B cell (primary cell): Measurements from ENCODE around the gene ADH4. TPM values are rescaled to one million over a fixed set of nuclear protein-coding genes. Genes with fewer than 3 reads are reported as not detected.

ENCODE experiments used
- ATAC-seq: fragments of 200-7000 bp; cut with Tn5 transposase; one replicate; pipeline ENCODE4 v1.10.0; 2021; ENCODE audit warnings: low read depth, mild to moderate bottlenecking, moderate number of reproducible peaks, moderate library complexity
- CTCF ChIA-PET: fragments of 350-600 bp; sonication (Branson Sonifier 250); formaldehyde crosslinking; loops from one replicate; lab custom pipeline; 2021; ENCODE audit warnings: antibody characterized with exemption, inconsistent platforms; lab: Charles Lee
- POLR2A ChIA-PET: fragments of 350-600 bp; sonication (Branson Sonifier 250); formaldehyde crosslinking; loops from one replicate; lab custom pipeline; 2021; ENCODE audit warnings: antibody characterized with exemption; lab: Charles Lee
- DNase-seq: peaks from one replicate; pipeline ENCODE4 v3.0.0; 2013
- H2AFZ ChIP-seq: 2 replicates; pipeline ENCODE4 v1.6.1; 2012; ENCODE audit warnings: mild to moderate bottlenecking, low read depth, low read length; ENCODE audit not compliant: insufficient read depth, poor library complexity, severe bottlenecking
- H3K27ac ChIP-seq, 2 donors: 1 replicate in 1 of 2; 2 replicates in 1 of 2; pipeline ENCODE4 v1.5.1; 2012 to 2013; ENCODE audit warnings: low read length in 2 of 2, mild to moderate bottlenecking in 2 of 2, moderate library complexity in 1 of 2
- H3K27me3 ChIP-seq, 4 experiments: fragments of 200-600 bp in 1 of 4; sonication (generic) in 1 of 4; replicated peaks in 1 of 4; 1 replicate in 2 of 4; 2 replicates in 2 of 4; pipeline versions ENCODE4 v1.6.1 to v1.7.0; 2013 to 2016; ENCODE audit warnings: low read length in 3 of 4, mild to moderate bottlenecking in 2 of 4, mixed read lengths in 1 of 4, moderate library complexity in 1 of 4; ENCODE audit not compliant: insufficient read depth in 4 of 4, control insufficient read depth in 3 of 4; ENCODE audit errors: control extremely low read depth in 1 of 4
- H3K36me3 ChIP-seq, 2 experiments: replicated peaks in 1 of 2; 1 replicate in 1 of 2; 2 replicates in 1 of 2; pipeline versions ENCODE4 v1.6.1 to v1.7.1; 2013; ENCODE audit warnings: low read length in 1 of 2; ENCODE audit not compliant: insufficient read depth in 2 of 2, control insufficient read depth in 1 of 2; ENCODE audit errors: control extremely low read depth in 1 of 2, extremely low read depth in 1 of 2
- H3K4me1 ChIP-seq, 2 donors: fragments of 200-600 bp in 1 of 2; sonication (generic) in 1 of 2; 1 replicate in 1 of 2; 2 replicates in 1 of 2; pipeline versions ENCODE4 v1.5.1 to v1.6.1; 2013 to 2017; ENCODE audit warnings: low read length in 2 of 2; ENCODE audit not compliant: control insufficient read depth in 2 of 2, insufficient read depth in 2 of 2
- H3K4me2 ChIP-seq: replicated peaks from 2 replicates; pipeline ENCODE3; 2012; ENCODE audit warnings: mild to moderate bottlenecking, low read depth, low read length; ENCODE audit not compliant: poor library complexity, severe bottlenecking
- H3K4me3 ChIP-seq, 5 experiments: fragments of 200-600 bp in 1 of 5; sonication (generic) in 1 of 5; 1 replicate in 3 of 5; 2 replicates in 2 of 5; pipeline versions ENCODE4 v1.5.1 to v1.7.0; 2011 to 2016; ENCODE audit warnings: low read length in 4 of 5, mild to moderate bottlenecking in 4 of 5, low read depth in 2 of 5, control low read depth in 1 of 5, moderate library complexity in 1 of 5; ENCODE audit not compliant: insufficient read depth in 1 of 5; ENCODE audit errors: control extremely low read depth in 1 of 5, extremely low read depth in 1 of 5
- H3K79me2 ChIP-seq: fragments of 200-600 bp; sonication (generic); one replicate; pipeline ENCODE4 v1.6.0; 2016; ENCODE audit warnings: low read length; ENCODE audit not compliant: control insufficient read depth, insufficient read depth
- H3K9ac ChIP-seq: fragments of 200-600 bp; sonication (generic); 2 replicates; pipeline ENCODE4 v1.6.1; 2017; ENCODE audit warnings: mild to moderate bottlenecking, low read length, moderate library complexity
- H3K9me3 ChIP-seq, 3 donors: one replicate each; pipeline versions ENCODE4 v1.6.1 to v1.7.1; 2013; ENCODE audit warnings: low read length in 2 of 3; ENCODE audit not compliant: control insufficient read depth in 2 of 3, insufficient read depth in 1 of 3; ENCODE audit errors: control extremely low read depth in 1 of 3
- H4K20me1 ChIP-seq: 2 replicates; pipeline ENCODE4 v1.6.0; 2012; ENCODE audit warnings: mild to moderate bottlenecking, low read length; ENCODE audit not compliant: insufficient read depth, control insufficient read depth, poor library complexity, severe bottlenecking
- H3K27ac Mint-ChIP-seq: one replicate; pipeline ENCODE4 v1.8.0; 2021; ENCODE audit warnings: mixed read lengths
- H3K27me3 Mint-ChIP-seq: one replicate; pipeline ENCODE4 v1.8.0; 2021; ENCODE audit warnings: mixed read lengths
- H3K4me1 Mint-ChIP-seq: one replicate; pipeline ENCODE4 v1.8.0; 2021; ENCODE audit warnings: mixed read lengths
- H3K4me3 Mint-ChIP-seq: one replicate; pipeline ENCODE4 v1.8.0; 2021; ENCODE audit warnings: mixed read lengths
- H3K9me3 Mint-ChIP-seq: one replicate; pipeline ENCODE4 v1.8.0; 2022; ENCODE audit warnings: mixed read lengths; ENCODE audit not compliant: insufficient read depth
- EZH2 ChIP-seq: IDR thresholded peaks from 2 replicates; pipeline ENCODE4 v1.6.1; 2012; ENCODE audit warnings: borderline replicate concordance, low read depth, mild to moderate bottlenecking, moderate library complexity, low read length; ENCODE audit not compliant: insufficient read depth, poor library complexity, severe bottlenecking
- WGBS: methylation state at CpG from one replicate; pipeline ENCODE4 v1.1.5; 2013; ENCODE audit warnings: missing lambda C conversion rate; ENCODE audit not compliant: insufficient coverage; 5-methylcytosine and 5-hydroxymethylcytosine counted together
- intact Hi-C: fragments of 100-400 bp; cut with micrococcal nuclease; formaldehyde crosslinking; loops from one replicate; pipeline ENCODE4 v1.10.0; 2022
- polyA plus RNA-seq: library from polyadenylated mRNA; depleted of rRNA; stranded (reverse); fragments of >200 nt; gene quantifications from 2 replicates; pipeline ENCODE4 v1.2.3, GENCODE V29; 2012
- total RNA-seq, 2 donors: library from RNA; stranded (reverse); fragments of 120-200 nt in 1 of 2; gene quantifications; 1 replicate in 1 of 2; 2 replicates in 1 of 2; pipeline versions ENCODE4 v1.2.3 to v1.2.4, GENCODE V29; 2013 to 2022
- TF ChIP-seq, protein P1 (sequence below): fragments of 200-600 bp; IDR thresholded peaks from one replicate; pipeline ENCODE4 v1.8.0; 2022; ENCODE audit warnings: antibody characterized with exemption, mild to moderate bottlenecking

ADH4 gene
- total and polyA plus RNA-seq, 2 donors (not counting 1 experiment from before 2014, with no cell fraction given): not detected

DNA sequence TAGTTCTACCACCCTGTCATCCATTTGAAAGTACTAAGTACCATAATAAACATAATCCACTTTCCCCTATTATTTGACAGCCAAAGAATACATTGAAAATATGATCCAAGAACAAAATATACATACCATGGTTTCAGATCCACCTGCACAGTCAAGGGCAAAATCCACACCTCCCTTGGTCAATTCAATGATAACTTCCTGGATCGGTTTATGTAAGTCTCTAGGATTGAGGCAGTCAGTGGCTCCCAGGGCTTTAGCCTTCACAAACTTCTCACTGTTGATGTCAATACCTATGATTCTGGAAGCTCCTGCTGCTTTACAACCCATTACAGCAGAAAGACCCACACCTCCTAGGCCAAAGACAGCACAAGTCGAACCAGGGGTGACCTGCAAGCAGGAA is 12.7 kb downstream of the ADH4 start:
- intact Hi-C loops: no loop called here
- Histone ChIP-seq H3K4me2 (no peak overlapping the region), H4K20me1 (no peaks in the 10 kb centered on the region), H3K36me3 (no peaks in the 10 kb centered on the region), H3K27ac (no peak overlapping the region), H3K27me3 (no peaks in the 10 kb centered on the region), H3K4me1 (no peaks in the 10 kb centered on the region), H3K4me3 (no peak overlapping the region), H3K79me2 (no peaks in the 10 kb centered on the region), H3K9me3 (peaks cover 0 to 2% (median 0%) of the 10 kb centered on the region in 3 donors), H3K9ac (no peak overlapping the region), H2AFZ (no peak overlapping the region)
- no CpG with 5 or more reads among the region's 2 CpGs for WGBS
- peaks cover 5% of the 10 kb centered on the region for H3K27me3 Mint-ChIP-seq
- no peak overlapping the region for H3K27ac Mint-ChIP-seq
- POLR2A ChIA-PET: no interaction called here
- H3K4me3 Mint-ChIP-seq: no peak overlapping the region
- DNase-seq (no peak), ATAC-seq (no peak)
- H3K4me1 Mint-ChIP-seq: no peaks in the 10 kb centered on the region
- CTCF ChIA-PET: no interaction called here
- no peaks in the 10 kb centered on the region for H3K9me3 Mint-ChIP-seq
- TF ChIP-seq, protein P1, sequence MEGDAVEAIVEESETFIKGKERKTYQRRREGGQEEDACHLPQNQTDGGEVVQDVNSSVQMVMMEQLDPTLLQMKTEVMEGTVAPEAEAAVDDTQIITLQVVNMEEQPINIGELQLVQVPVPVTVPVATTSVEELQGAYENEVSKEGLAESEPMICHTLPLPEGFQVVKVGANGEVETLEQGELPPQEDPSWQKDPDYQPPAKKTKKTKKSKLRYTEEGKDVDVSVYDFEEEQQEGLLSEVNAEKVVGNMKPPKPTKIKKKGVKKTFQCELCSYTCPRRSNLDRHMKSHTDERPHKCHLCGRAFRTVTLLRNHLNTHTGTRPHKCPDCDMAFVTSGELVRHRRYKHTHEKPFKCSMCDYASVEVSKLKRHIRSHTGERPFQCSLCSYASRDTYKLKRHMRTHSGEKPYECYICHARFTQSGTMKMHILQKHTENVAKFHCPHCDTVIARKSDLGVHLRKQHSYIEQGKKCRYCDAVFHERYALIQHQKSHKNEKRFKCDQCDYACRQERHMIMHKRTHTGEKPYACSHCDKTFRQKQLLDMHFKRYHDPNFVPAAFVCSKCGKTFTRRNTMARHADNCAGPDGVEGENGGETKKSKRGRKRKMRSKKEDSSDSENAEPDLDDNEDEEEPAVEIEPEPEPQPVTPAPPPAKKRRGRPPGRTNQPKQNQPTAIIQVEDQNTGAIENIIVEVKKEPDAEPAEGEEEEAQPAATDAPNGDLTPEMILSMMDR: no peak
- no peak for TF ChIP-seq EZH2

DNA sequence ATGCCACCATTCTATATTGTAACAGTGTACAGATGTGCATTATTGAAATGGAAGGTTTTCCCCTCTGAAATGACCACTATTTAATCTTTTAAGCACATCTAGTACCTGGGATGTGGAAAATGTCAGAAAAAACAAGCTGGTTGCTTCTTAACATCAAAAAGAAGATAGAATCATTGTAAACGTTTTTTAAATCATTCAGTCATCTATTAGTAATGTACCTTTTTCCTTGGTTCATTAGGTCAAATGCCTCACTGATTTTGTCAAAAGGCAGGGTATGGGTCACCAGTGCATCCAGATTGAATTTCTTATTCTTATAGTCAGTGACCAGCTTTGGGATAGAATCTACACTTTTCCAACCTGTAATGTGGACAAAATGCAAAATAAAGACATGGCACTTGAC is 17.7 kb downstream of the ADH4 start:
- Histone ChIP-seq H3K9ac (no peak overlapping the region), H3K27me3 (no peaks in the 10 kb centered on the region), H3K4me2 (no peak overlapping the region), H3K27ac (no peak overlapping the region), H3K4me3 (no peak overlapping the region), H2AFZ (no peak overlapping the region), H3K4me1 (no peaks in the 10 kb centered on the region), H3K36me3 (no peaks in the 10 kb centered on the region), H4K20me1 (no peaks in the 10 kb centered on the region), H3K79me2 (no peaks in the 10 kb centered on the region), H3K9me3 (peaks cover 0 to 1% (median 0%) of the 10 kb centered on the region in 3 donors)
- CTCF ChIA-PET: no interaction called here
- Mint-ChIP-seq H3K4me3 (no peak overlapping the region), H3K4me1 (no peaks in the 10 kb centered on the region), H3K9me3 (no peaks in the 10 kb centered on the region), H3K27ac (no peak overlapping the region), H3K27me3 (peaks cover 11% of the 10 kb centered on the region)
- ATAC-seq: no peak
- no peak for DNase-seq
- TF ChIP-seq EZH2: no peak
- TF ChIP-seq, protein P1: no peak
- POLR2A ChIA-PET: no interaction called here
- no CpG with 5 or more reads among the region's 1 CpG for WGBS
- intact Hi-C loops: no loop called here
